Osteoblast (primary cell): ENCODE results near the gene PPP6R3. TPM values are rescaled to one million over a fixed set of nuclear protein-coding genes. Genes with fewer than 3 reads are reported as not detected.
"Not testable (repeated sequence)": the region's sequence is repeated elsewhere in the genome, so short reads cannot be mapped to it uniquely, and the experiment has no call there.

Experiments used
- DNase-seq: peaks from one replicate; pipeline ENCODE4 v3.0.0; 2011; ENCODE audit warnings: low spot score, mixed read lengths; ENCODE audit not compliant: insufficient read length; ENCODE audit errors: missing footprints
- H2AFZ ChIP-seq: 2 replicates; pipeline ENCODE4 v1.6.0; 2011; ENCODE audit warnings: mild to moderate bottlenecking, low read length
- H3K27ac ChIP-seq: 2 replicates; pipeline ENCODE4 v1.5.1; 2011; ENCODE audit warnings: mild to moderate bottlenecking, low read depth, low read length, moderate library complexity
- H3K27me3 ChIP-seq: 2 replicates; pipeline ENCODE4 v1.6.0; 2012; ENCODE audit warnings: mild to moderate bottlenecking, control low read depth, inconsistent platforms, low read length, moderate library complexity; ENCODE audit not compliant: insufficient read depth
- H3K36me3 ChIP-seq: 2 replicates; pipeline ENCODE4 v1.5.1; 2011; ENCODE audit warnings: mild to moderate bottlenecking, low read length, control low read depth, moderate library complexity; ENCODE audit not compliant: insufficient read depth
- H3K4me1 ChIP-seq: 2 replicates; pipeline ENCODE4 v1.5.1; 2011; ENCODE audit warnings: mild to moderate bottlenecking, low read length, control low read depth, moderate library complexity; ENCODE audit not compliant: insufficient read depth
- H3K4me2 ChIP-seq: 2 replicates; pipeline ENCODE4 v1.6.0; 2011; ENCODE audit warnings: mild to moderate bottlenecking, low read length; ENCODE audit not compliant: insufficient read depth
- H3K4me3 ChIP-seq: fragments of 200-600 bp; sonication (generic); 3 replicates; pipeline ENCODE4 v1.5.1; 2012; ENCODE audit warnings: mild to moderate bottlenecking, low read length, inconsistent platforms; ENCODE audit not compliant: insufficient read depth
- H3K79me2 ChIP-seq: 2 replicates; pipeline ENCODE4 v1.6.0; 2012; ENCODE audit warnings: mild to moderate bottlenecking, low read length, control low read depth, inconsistent platforms; ENCODE audit not compliant: insufficient read depth
- H3K9me3 ChIP-seq: 2 replicates; pipeline ENCODE4 v1.5.1; 2011; ENCODE audit warnings: low read depth, low read length, control low read depth
- H4K20me1 ChIP-seq: 2 replicates; pipeline ENCODE4 v1.6.0; 2012; ENCODE audit warnings: mild to moderate bottlenecking, low read length, control low read depth; ENCODE audit not compliant: insufficient read depth
- total RNA-seq: library from RNA; depleted of rRNA; stranded (reverse); fragments of >200 nt; gene quantifications from 2 replicates; pipeline ENCODE4 v1.2.3, GENCODE V29; 2012
- TF ChIP-seq, protein P1 (sequence below): IDR thresholded peaks from 2 replicates; pipeline ENCODE4 v1.5.1; 2011; ENCODE audit warnings: mild to moderate bottlenecking, low read depth, low read length, moderate library complexity; ENCODE audit errors: extremely low read depth

PPP6R3 gene
- total RNA-seq, 1 donor, result 131 TPM

DNA sequence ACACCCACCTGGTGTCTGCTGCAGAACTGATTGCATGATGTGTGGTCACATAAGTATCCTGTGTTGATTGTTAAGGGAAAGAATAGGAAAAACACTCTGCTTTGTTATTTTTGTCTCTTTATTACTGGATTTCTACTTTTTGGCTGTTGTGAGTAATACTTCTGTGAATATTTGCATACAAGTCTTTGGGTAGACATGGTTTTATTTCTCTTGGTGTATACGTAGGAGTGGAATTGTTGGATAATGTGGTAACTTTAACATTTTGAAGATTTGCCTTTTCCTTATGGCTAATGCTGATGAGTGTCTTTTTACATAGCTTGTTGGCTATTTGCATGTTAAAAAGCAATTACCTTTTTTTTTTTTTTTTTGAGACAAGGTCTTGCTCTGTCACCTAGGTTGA lies 13.1 kb downstream of the PPP6R3 start:
- no peaks in the 10 kb centered on the region for H3K27me3 ChIP-seq
- peak overlapping the region; percentile 96 for H3K27ac ChIP-seq
- no peaks in the 10 kb centered on the region for H3K9me3 ChIP-seq
- H3K36me3 ChIP-seq, result no peaks in the 10 kb centered on the region
- no peak overlapping the region for H3K4me3 ChIP-seq
- H2AFZ ChIP-seq, result no peak overlapping the region
- peaks cover 86% of the 10 kb centered on the region for H3K79me2 ChIP-seq
- no peak for DNase-seq
- H4K20me1 ChIP-seq, result peaks cover 48% of the 10 kb centered on the region
- no peak overlapping the region for H3K4me2 ChIP-seq
- H3K4me1 ChIP-seq, result peaks cover 37% of the 10 kb centered on the region
- TF ChIP-seq, protein P1, sequence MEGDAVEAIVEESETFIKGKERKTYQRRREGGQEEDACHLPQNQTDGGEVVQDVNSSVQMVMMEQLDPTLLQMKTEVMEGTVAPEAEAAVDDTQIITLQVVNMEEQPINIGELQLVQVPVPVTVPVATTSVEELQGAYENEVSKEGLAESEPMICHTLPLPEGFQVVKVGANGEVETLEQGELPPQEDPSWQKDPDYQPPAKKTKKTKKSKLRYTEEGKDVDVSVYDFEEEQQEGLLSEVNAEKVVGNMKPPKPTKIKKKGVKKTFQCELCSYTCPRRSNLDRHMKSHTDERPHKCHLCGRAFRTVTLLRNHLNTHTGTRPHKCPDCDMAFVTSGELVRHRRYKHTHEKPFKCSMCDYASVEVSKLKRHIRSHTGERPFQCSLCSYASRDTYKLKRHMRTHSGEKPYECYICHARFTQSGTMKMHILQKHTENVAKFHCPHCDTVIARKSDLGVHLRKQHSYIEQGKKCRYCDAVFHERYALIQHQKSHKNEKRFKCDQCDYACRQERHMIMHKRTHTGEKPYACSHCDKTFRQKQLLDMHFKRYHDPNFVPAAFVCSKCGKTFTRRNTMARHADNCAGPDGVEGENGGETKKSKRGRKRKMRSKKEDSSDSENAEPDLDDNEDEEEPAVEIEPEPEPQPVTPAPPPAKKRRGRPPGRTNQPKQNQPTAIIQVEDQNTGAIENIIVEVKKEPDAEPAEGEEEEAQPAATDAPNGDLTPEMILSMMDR, result no peak

DNA sequence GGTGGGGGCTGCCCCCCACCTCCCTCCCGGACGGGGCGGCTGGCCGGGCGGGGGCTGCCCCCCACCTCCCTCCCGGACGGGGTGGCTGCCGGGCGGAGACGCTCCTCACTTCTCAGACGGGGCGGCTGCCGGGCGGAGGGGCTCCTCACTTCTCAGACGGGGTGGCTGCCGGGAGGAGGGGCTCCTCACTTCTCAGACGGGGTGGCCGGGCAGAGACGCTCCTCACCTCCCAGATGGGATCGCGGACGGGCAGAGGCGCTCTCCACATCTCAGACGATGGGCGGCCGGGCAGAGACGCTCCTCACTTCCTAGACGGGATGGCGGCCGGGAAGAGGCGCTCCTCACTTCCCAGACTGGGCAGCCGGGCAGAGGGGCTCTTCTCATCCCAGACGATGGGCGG lies 15.1 kb downstream of the PPP6R3 start:
- H3K4me3 ChIP-seq, H3K36me3 ChIP-seq, H3K9me3 ChIP-seq, H2AFZ ChIP-seq, H3K27ac ChIP-seq, H3K27me3 ChIP-seq, DNase-seq, H3K4me2 ChIP-seq: not testable (repeated sequence)
- Histone ChIP-seq H4K20me1 (peaks cover 41% of the 10 kb centered on the region), H3K4me1 (peaks cover 25% of the 10 kb centered on the region), H3K79me2 (peaks cover 86% of the 10 kb centered on the region)

DNA sequence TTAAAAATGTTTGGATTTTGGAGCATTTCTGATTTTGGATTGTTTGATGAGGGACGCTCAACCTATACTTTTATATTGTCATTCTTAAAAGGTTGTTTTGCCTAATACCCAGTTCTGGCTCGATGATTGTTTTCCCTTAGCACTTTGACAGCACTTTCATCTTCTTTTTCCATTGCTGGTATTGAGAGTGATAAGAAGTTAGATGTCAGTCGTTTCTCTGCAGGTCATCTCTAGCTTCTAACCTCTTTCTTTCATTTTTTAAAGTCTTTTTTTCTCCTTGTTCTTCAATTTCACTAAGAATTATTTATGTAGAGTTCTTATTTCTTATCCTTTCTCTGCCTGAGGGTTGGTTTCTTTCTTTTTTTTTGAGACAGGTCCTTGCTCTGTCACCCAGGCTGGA lies 18.8 kb downstream of the PPP6R3 start:
- H4K20me1 ChIP-seq, result peaks cover 47% of the 10 kb centered on the region

DNA sequence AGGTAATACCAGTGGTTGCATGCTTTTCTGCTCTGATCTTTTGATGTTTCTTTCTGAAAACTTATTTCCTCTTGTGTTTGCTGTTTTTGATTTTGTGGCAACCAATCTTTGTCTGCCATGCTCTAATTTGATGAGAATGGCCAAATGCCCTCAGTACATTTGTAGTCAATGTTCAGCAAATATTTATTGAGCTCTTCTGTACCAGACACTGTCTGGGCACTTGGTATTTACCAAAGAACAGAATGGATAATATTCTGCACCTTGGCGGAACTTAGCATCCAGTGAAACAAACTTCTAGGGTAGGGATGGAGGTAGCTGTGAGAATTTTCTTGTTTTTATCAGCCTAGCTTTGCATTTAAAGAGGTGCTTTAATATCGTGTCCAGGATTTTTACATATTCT lies 19.6 kb downstream of the PPP6R3 start:
- no peak overlapping the region for H3K4me2 ChIP-seq
- H3K9me3 ChIP-seq, result no peaks in the 10 kb centered on the region
- H3K4me1 ChIP-seq, result no peaks in the 10 kb centered on the region
- peaks cover 49% of the 10 kb centered on the region for H4K20me1 ChIP-seq
- H3K36me3 ChIP-seq, result peaks cover 4% of the 10 kb centered on the region
- H3K4me3 ChIP-seq, result no peak overlapping the region
- no peak for DNase-seq
- no peak overlapping the region for H3K27ac ChIP-seq
- H3K27me3 ChIP-seq, result no peaks in the 10 kb centered on the region
- peaks cover 92% of the 10 kb centered on the region for H3K79me2 ChIP-seq
- H2AFZ ChIP-seq, result no peak overlapping the region
- TF ChIP-seq, protein P1, result no peak

More for the DNA sequence above, 18.8 kb downstream of the PPP6R3 start:
- no peak overlapping the region for H3K4me2 ChIP-seq
- H3K27me3 ChIP-seq, result no peaks in the 10 kb centered on the region
- H3K4me1 ChIP-seq, result no peaks in the 10 kb centered on the region
- H3K4me3 ChIP-seq, result no peak overlapping the region
- H3K36me3 ChIP-seq, result peaks cover 4% of the 10 kb centered on the region
- H3K79me2 ChIP-seq, result peaks cover 88% of the 10 kb centered on the region
- H3K9me3 ChIP-seq, result no peaks in the 10 kb centered on the region
- H2AFZ ChIP-seq, result no peak overlapping the region
- DNase-seq, result no peak
- no peak overlapping the region for H3K27ac ChIP-seq
- TF ChIP-seq, protein P1, result no peak
